Measurements from ENCODE around the gene ERC2. TPM values are rescaled to one million over a fixed set of nuclear protein-coding genes. Genes with fewer than 3 reads are reported as not detected.

Gene ERC2
- total RNA-seq, 1 experiment from 2014 or later: 0.59 TPM

GRCh38 chr3:56428667-56429066, 39.6 kb downstream of the ERC2 start:
- no peak for DNase-seq (ENCODE audit: low read depth)

DNA sequence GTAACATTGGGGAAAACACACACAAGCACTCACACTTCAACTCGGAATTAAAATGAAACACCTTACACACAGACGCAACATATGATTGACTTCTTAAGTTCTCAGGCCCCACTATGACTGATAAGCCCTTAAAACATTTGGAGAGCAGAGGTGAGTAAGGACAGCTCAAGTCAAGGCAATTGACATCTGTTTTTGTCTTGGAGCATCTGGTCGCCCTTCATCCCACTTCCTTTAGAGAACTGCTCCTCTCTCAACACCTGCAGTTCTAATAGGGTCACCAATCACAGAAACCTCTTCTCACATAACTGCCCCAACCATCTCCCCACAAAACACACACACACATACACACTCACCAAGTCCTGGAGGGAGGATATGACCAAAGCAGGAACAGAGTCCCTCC, 43.4 kb downstream of the ERC2 start:
- no peak for DNase-seq (ENCODE audit: low read depth)

GRCh38 chr3:56424336-56424735, 43.9 kb downstream of the ERC2 start:
- DNase-seq (ENCODE audit: low read depth): no peak

DNA sequence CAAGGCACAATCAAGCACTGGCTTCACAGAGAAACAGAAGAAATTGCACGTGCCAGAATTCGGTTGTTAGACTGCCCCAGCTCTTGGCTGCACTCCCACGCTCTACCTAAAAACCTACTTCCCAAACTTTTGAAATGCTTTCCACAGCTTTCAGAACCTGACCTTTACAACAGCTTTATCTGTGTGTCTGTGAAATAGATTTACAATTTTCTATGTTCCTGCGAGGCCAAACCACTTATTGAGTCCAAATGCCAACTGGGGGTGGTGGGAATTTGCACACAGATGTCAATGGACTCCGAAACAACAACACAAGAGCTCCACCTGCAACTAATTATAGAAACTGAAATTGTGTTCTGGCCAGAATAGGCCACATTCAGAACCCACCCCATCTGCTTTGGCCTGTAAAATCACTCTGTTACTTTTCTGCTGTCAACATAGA, 44.6 kb downstream of the ERC2 start:
- no peak for DNase-seq (ENCODE audit: low read depth)

- no peak for DNase-seq (ENCODE audit: low read depth)
These were observed 46.0 kb downstream of the ERC2 start for GRCh38 chr3:56422316-56422715.

GRCh38 chr3:56421205-56421604, 47.1 kb downstream of the ERC2 start:
- peak; percentile 17 for DNase-seq (ENCODE audit: low read depth)

GRCh38 chr3:56415652-56416051, 52.6 kb downstream of the ERC2 start:
- no peak for DNase-seq (ENCODE audit: low read depth)

DNA sequence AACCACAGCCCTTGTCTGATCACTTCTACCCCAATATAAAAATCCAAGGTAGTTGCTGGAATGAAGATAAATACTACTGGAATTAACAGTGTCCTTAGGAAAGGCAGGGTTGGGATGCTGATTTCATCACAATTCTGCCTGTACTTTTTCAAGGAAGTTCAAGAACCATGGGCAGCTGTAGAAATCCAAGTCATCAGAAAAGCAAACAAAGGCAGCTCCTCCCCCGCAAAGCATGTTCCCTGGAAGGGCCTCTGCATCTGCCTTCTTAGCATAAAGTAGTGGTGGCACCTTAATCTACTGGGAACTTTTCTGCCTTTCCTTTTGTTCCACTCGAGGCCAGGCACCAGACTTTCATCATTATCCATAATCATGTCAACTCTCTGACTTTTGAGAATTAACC, 54.4 kb downstream of the ERC2 start:
- no peak for DNase-seq (ENCODE audit: low read depth)

GRCh38 chr3:56411166-56411565, 57.1 kb downstream of the ERC2 start:
- no peak for DNase-seq (ENCODE audit: low read depth)

DNA sequence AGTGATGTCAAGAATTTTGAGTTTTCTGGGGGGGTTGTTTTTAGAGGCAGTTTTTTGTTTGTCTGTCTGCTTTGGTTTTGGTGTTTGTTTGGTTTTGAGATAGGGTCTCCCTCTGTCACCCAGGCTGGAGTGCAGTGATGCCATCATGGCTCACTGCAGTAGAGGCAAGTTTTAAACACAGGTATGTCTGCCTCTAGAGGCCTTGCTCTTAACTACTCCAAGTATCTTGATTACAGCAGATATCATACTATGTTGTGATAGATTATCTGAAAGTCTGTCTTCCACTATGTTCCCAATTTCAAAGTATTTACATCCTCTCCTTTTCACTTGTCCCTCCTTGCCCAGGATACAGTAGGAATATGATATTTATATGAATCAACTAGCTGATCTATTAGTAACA, 57.7 kb downstream of the ERC2 start:
- no peak for DNase-seq (ENCODE audit: low read depth)

GRCh38 chr3:56409790-56410189, 58.5 kb downstream of the ERC2 start:
- DNase-seq (ENCODE audit: low read depth): no peak

- no peak for DNase-seq (ENCODE audit: low read depth)
These were observed 59.5 kb downstream of the ERC2 start for GRCh38 chr3:56408761-56409196.

GRCh38 chr3:56406826-56407515, 61.3 kb downstream of the ERC2 start:
- no peak for DNase-seq (ENCODE audit: low read depth)

GRCh38 chr3:56404884-56405283, 63.4 kb downstream of the ERC2 start:
- DNase-seq (ENCODE audit: low read depth): no peak

- no peak for DNase-seq (ENCODE audit: low read depth)
These were observed 69.6 kb downstream of the ERC2 start for GRCh38 chr3:56398659-56399058.

DNA sequence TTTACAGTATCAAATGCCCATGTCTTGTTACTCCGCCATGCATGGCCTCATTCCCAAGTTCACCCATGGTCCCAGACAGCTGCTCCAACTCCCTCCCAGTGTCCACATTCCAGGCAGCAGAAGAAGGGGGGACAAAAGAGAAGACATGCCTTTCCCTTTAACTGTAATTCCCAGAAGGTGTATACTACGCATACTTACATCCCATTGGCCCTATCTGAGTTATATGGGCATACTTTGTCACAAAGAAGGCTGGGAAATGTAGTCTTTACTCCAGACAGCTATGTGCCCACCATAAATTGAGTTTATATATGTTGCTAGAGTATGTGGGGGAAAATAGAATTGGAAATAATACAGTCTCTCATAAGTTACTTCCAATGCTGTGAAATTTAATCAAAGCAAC, 70.5 kb downstream of the ERC2 start:
- DNase-seq (ENCODE audit: low read depth): no peak

GRCh38 chr3:56389183-56389830, 79.0 kb downstream of the ERC2 start:
- DNase-seq (ENCODE audit: low read depth): no peak

- DNase-seq (ENCODE audit: low read depth): no peak
These were observed 85.2 kb downstream of the ERC2 start for GRCh38 chr3:56383092-56383491.

DNA sequence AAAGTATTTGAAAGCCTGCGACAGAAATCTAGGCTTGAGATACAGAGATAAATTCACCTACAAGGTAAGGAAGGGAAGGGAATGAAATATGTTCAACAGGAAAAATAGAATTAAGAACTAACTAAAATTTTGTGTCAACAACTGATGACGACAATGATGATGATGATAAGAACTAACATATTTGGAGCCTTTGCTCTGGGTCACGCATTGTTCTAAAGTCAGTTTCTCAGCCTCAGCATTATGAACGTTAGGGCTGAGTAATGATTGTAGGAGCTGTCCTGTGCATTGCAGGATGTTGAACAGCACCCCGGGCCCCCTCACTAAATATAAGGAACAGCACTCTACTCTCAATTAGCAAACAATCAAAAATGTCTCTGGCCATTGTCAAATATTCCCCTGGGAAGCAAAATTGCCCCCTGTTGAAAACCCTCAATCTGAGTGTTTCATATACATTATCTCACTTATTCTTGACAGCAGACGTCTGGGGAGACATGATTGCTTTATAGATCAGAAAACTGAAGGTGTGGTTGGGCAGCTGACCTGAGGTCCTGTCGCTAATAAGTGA, 88.5 kb downstream of the ERC2 start:
- DNase-seq (ENCODE audit: low read depth): no peak

DNA sequence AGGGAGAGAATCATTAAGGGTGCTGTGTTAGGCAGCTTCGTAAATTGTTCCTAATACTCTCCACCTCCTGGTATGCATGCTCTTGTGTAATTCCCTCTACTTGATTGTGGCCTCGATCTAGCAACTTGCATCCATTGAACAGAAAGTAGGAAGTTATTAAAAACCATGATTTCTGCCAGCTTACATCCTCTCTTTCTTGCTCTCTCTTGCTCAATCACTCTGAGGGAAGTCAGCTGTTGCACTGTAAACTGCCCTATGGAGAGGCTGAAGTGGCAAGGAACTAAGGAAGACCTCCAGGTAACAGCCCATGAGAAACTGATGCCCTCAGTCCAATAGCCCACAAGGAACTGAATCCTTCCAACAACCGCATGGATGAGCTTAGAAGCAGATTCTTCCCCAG, 92.6 kb downstream of the ERC2 start:
- DNase-seq (ENCODE audit: low read depth): no peak

DNA sequence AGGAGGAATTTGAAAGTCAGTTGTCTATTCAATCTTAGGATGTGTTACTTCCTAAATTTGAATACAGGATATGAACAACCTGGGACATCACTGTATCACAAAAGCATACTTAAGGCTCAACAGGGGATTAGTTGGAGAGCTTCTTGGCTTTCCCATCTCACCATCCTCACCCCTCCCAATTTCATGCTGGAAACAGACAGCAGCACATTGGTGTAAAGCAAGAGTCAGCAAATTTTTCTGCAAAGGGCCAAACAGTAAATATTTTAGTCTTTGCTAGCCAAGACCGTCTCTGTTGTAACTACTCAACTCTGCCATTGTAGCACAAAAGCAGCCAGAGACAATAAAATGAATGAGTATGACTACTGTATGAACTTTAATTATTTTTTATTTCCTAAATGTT, 94.9 kb downstream of the ERC2 start:
- DNase-seq (ENCODE audit: low read depth): no peak

GRCh38 chr3:56370991-56371775, 97.1 kb downstream of the ERC2 start:
- no peak for DNase-seq (ENCODE audit: low read depth)
